ENCODE data around the gene FUT1.
"Not testable (repeated sequence)": the region's sequence is repeated elsewhere in the genome, so short reads cannot be mapped to it uniquely, and the experiment has no call there.

The FUT1 gene

GRCh38 chr19:48768171-48768753 lies 15.8 kb upstream of the FUT1 start:
- FAIRE-seq: not testable (repeated sequence)

- not testable (repeated sequence) for FAIRE-seq
Observed at GRCh38 chr19:48765816-48766215, 13.4 kb upstream of the FUT1 start.

- FAIRE-seq: no peak
Observed at GRCh38 chr19:48760504-48761205, 8.2 kb upstream of the FUT1 start.

GRCh38 chr19:48757741-48758144 lies 5.3 kb upstream of the FUT1 start:
- no peak for FAIRE-seq

GRCh38 chr19:48757089-48757675 lies 4.7 kb upstream of the FUT1 start:
- FAIRE-seq: no peak

GRCh38 chr19:48756686-48757085 lies 4.2 kb upstream of the FUT1 start:
- FAIRE-seq: no peak

- FAIRE-seq: no peak
Observed at GRCh38 chr19:48756212-48756611, 3.8 kb upstream of the FUT1 start.

GRCh38 chr19:48755787-48756186 lies 3.3 kb upstream of the FUT1 start:
- no peak for FAIRE-seq

GRCh38 chr19:48755084-48755641 lies 2.7 kb upstream of the FUT1 start, which contains the start of gene FGF21:
Gene FGF21, plus strand, starts transcription at chr19:48755524. Its CDS starts 713 bp downstream, at chr19:48756237.
- FAIRE-seq: no peak

- no peak for FAIRE-seq
Observed at GRCh38 chr19:48751845-48752495, 471 bp downstream of the FUT1 start.

GRCh38 chr19:48750771-48751504 lies 1.5 kb downstream of the FUT1 start:
- no peak for FAIRE-seq

- FAIRE-seq: no peak
Observed at GRCh38 chr19:48750351-48750750, 2.1 kb downstream of the FUT1 start.

GRCh38 chr19:48749571-48750198 lies 2.8 kb downstream of the FUT1 start:
- no peak for FAIRE-seq

GRCh38 chr19:48746738-48747575 lies 5.5 kb downstream of the FUT1 start, which contains the start of gene IZUMO1:
Gene IZUMO1, minus strand, starts transcription at chr19:48746909. Its CDS starts 1,050 bp downstream, at chr19:48745859.
- FAIRE-seq: peak; percentile 3

- no peak for FAIRE-seq
Observed at GRCh38 chr19:48746110-48746509, 6.3 kb downstream of the FUT1 start.

GRCh38 chr19:48745208-48745995 lies 7.0 kb downstream of the FUT1 start:
- no peak for FAIRE-seq

- FAIRE-seq: no peak
Observed at GRCh38 chr19:48742096-48742495, 10.3 kb downstream of the FUT1 start.

GRCh38 chr19:48741129-48741999 lies 11.1 kb downstream of the FUT1 start:
- FAIRE-seq: no peak

Measured in TTC549 (cell line).